ENCODE data around the gene NFIX.

Gene NFIX

DNA sequence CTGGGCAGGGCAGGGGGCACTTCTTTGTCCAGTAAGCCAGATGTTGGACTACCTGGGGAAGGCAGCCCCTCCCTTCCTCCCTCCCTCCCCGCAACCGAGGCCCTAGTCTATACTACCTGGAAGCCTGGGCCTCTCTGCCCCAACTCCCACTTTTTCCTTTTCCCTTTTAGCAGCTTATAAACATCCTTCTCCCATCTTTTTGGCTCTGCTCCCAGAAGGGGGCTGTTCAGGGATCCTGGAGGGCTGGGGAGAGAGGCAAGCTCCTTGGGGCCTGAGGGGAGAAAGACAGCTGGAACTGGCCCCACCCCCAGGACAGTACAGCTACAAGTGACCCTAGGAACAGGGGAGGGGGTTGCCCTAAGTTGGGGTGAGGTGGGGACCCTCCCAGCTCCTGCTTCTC is 62.5 kb downstream of the NFIX start:
- no peak for DNase-seq (ENCODE audit: low spot score)

DNA sequence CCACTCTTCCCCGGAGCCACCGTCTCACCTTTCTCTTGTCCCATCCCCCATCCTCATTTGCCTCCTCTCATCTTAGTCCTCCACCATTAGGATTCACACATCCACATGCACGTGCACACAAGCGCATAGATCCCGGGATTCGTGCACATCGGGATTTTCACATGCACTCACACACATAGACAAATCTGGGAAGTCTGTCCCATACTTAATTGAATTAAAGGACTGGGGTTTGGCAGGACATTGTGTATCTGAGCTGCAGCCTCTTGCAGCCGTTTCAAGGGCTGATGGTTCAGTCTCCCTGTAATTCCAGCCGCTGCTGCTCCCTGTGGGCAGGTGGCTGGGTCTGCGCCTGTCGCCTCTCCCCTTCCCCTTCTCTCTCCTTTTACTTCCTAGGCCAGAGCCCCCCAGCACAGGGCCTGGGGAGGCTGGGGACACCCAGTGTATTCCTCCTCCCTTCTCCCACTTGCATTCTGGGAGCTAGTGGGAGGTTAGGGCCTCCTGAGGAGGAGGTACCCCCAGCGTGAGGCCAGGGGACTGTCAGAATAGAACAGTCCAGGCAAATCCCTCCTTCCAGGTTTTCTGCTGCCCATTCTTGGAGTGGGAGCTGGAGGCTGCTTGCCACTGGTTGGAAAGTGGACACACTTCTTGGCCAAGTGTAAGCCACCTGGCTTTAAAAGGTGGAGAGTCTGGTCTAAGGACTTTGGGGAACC is 63.8 kb downstream of the NFIX start:
- no peak for DNase-seq (ENCODE audit: low spot score)

DNA sequence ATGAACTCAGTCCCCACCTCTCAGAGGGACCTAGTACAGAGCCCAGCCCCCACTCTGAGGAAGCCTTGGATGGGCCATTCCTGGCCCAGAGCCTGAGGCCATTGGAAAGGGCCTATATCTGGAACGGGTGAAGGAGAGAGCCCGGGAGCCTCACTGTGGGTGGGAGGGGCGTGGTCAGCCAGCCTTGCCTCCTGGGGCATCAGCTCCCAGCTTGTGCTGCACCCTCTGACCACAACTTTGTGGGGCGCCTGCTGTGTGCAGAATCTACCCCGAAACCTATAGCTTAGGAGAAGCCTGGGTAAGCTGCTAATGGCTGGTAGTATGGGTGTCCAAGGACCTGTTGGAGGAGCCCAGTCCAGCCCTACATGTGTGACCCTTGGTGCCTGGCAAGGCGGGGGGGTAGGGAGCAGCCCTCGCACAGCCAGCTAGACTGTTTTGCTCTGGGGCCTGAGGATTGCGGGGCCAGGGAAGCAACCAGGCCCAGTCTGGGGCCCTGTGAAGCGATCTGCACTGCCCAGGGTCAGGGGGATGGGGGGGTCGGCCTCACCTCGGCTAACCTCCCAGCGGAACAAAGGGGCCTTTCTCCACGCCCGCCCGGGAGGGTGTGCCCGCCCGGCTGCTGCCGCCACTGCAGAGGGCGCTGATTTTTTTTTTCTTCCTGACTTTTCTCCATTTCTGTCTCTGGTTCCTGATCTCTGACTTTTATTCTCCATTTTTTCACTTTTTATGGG is 65.1 kb downstream of the NFIX start:
- DNase-seq (ENCODE audit: low spot score) = peak; percentile 84

DNA sequence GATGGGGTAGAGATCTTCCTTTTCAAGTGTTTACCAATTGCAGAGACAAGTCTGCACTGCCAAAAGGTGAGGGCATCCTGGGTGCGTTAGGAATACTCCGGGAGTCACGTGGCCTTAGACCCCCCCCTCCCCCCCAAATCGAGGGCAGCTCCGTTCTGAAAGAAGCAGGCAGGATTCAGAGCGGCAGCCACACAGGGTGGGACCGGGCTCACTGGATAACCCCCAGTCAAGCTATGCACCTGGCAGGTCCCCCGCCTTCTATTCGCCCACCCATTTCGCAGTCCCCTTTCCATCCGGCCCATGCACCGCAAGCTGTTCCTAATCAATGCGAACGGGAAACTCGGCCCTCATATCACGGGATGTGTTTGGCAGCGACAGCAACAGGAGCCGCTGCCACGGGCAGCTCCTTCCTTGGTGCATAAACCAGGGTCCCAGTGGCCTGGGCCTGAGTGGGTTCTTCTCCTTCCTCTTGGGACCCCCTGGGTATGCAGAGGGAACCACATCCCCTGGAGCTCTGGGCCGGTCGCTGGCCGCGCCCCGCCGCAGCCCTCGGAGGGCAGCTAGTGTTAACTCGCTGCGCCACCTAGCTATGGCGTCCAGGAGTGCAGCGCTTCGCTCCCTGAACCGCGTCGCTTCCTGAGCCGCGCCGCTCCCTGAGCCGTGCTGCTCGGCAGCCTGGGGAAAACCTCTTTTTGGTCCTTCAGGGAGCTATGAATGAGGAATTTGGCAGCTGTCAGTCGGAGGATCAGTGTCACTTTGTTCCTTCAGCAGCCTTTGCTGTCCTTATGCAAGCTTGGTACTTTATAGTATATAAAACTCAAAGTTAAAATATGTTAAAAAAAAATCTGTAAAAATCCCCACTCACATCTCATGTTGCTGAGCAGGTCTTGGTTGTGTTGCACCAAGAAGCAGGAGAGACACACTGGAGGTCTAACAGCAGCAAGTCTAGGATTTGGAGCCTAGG is 66.0 kb downstream of the NFIX start:
- DNase-seq (ENCODE audit: low spot score) = peak; percentile 72

DNA sequence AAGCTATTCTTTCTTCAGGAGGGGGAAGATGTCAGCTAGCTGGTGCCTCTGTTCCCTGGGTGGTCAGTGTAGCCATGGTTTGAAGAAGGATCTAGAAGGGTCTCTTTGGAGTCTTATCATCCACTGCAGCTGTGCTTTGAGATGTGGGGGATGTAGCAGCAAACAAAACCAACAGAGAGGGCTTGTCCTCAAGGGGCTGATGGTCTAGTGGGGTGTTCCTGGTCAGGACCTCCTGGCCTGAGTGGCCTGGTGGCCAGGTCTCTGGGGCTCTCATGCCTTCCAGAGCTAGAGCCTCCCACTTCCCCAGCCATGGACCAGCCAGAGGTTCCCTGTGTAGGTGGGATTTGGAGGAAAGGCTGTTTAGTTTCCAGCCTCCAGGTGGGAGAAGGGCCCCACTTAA is 67.0 kb downstream of the NFIX start:
- DNase-seq (ENCODE audit: low spot score) = no peak

DNA sequence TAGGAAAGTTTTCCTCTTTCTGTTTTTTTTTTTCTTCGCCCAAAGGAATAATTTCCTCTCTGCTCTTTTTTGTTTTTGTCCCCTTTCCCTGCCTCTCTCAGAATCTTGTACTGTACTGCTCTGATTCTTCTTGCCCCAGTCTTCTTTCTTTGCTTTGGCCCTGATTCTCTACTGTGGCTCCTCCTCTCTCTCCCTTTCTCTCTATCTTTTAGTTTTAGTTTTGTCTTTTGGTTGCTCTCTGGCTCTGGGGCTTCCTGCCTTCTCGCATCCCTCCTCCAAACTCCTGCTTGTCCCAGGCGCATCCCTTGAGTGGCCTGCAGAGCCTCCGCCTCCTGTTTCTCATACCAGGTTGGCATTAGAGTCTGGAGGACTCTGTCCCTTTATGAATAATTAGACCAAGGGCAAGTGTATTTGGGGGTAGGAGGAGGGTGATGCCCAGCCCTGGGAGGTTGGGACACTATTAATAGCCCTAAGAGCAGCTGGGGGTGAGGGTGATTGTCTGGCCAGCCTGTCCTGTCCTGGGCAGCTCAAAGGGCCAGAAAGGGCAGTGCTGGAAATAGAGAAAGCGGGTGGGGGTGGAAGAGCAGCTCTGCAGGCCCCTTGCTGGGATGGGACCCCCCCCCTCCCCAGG is 68.3 kb downstream of the NFIX start:
- DNase-seq (ENCODE audit: low spot score) = no peak

DNA sequence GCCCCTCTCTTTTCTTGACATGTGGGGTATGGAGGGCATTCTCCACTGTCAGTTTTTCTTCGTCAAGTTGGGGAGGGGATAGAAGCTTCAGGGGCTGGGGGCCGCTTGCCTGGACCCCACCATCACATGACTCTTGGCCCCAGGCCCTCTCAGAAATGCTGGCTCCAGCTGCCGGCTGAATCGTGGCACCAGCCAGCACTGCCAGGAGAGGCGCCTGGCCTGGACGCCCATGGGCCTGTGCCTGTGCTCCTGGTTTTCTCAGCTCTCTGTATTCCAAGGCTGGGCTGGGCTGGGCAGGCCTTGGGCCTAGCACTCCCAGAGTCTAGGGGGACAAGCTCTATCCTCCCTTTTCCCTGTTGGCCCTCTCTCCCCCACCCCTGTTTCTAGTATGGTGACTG is 68.8 kb downstream of the NFIX start:
- no peak for DNase-seq (ENCODE audit: low spot score)

DNA sequence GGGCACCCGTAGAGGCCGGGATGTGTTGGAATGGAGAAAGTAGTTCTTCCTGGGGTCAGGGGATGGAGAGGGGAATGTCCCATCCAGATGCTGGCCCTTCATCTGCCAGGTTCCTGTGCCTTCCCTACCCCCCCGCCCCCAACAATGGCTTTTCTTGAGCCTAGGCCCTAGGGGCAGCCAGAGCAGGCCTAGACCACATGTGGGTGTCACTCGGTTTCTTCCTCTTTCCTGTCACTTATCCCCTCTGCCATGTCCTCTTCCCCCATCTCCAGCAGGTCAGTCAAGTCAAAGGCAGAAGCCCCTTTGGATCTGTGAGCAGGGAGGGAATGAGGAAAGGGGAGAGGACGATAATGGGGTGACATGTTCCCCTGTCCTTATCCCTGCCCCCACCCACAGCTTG is 71.0 kb downstream of the NFIX start:
- DNase-seq (ENCODE audit: low spot score) = no peak

DNA sequence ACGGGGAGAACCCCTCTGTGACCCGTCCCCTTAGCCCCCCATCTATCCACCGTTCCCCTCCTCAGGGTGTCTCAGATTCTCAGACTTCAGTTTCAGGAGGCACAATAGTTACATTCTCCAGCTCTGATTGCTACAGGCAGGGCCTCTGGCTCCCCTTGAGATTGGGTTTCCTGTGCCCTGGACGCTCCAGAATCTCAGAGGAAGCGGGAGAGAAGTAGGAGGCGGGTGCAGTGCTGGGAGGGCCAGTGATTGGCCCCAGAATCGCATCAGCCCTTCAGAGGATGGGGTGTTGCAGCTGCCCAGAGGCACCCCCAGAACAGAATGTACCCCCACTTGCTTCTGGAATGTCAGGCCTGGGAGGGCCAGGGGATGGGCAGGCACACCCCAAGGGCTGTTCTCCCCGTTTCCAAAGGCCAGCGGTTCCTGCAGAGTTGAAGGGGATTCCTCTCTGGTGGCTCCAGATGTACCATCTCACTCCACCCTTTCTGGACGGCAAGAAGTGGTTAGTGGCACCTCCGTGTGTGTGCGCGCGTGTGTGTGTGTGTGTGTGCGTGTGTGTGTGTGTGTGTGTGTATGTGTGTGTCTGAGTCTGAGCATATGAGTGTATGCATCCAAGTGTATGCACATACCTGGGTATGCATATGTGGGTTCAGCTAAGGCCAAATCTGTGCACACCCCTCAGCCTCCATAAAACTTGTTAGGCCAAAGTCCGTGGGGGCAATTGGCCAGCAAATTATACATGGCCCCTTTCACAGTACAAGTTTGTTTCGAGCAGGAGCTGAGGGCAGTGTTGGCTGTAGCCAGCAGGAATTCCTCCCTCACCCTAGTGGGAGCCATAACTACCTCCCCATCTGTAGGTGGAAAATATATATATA is 71.9 kb downstream of the NFIX start:
- no peak for DNase-seq (ENCODE audit: low spot score)

DNA sequence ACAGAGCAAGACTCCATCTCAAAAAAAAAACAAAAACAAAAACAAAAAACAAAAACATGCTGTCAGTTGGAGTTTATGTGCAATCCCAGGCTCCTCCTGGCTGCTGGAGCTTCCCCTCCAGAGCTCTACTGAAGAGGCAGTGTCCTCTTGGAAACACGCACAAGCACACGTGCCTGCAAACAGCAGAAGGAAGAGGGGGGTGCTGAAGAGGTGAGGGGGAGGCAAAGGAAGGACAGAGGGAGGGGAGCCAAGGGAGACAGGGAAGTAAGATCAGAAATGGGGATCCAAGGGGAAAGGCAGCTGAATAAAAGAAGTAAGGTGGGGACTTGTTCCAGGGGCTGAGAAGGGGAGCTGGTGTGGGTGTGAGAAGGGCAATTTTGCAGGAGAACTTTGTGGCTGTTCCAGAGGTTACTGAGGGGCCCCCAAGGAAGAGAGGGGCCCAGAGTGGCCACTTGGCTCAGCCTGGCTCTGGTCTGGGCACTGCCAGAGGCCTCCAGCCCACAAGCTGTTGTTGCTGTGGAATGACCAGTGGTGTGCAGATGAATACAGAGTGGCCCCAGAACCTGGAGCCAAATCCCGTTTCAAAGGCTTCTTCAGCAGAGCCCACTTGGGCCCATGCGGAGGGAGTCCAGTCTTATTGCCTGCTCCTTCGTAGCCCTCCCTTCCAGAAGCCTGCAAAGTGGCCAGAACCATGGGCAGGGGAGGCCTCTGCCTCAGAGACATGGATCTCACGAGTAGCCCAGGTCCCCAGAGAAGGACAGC is 73.0 kb downstream of the NFIX start:
- DNase-seq (ENCODE audit: low spot score) = no peak

DNA sequence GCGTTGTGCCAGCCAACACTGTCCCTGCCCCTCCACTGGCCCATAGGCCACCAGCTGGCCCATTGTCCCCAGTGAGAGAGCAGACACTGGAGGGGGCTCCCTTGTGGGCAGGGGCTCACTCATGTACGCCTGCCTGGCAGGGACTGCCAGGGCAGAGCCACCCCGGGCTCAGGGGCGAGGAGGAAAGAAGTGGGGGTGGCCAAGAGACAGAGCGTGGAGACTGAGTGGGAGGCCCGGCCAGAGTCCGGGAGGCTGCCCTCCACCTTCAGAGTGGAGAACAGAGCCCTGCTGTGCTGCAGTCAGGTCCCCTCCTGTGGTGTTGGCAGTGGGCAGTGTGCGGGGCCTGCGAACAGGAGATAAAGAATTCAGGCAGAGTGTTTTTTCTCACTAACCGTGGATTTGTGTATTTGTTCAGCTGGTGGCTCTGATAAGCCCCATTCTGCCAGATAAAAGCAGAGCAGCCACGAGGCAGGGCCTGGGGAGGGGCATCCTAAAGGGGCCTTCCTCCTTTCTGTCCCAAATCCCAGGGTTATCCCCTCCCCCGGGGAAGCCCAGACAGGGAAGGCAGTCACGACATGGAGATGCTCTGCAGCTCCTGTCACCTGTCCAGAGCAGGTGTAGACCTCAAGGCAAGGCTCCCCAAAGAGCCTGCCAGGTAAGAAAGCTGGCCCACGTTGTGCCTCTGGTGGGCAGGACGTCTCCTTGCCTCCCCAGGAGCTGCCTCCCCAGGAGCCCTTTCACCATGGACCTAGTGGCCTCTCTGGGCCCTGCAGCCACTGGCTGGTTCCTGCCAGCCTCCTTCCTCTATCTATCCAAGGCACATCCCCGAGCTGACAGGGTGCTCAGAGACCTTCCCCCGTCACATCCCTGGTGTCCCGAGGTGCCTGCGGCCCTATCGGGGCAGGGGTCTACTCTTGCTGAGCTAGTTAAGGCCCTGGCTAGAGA is 74.4 kb downstream of the NFIX start:
- no peak for DNase-seq (ENCODE audit: low spot score)

DNA sequence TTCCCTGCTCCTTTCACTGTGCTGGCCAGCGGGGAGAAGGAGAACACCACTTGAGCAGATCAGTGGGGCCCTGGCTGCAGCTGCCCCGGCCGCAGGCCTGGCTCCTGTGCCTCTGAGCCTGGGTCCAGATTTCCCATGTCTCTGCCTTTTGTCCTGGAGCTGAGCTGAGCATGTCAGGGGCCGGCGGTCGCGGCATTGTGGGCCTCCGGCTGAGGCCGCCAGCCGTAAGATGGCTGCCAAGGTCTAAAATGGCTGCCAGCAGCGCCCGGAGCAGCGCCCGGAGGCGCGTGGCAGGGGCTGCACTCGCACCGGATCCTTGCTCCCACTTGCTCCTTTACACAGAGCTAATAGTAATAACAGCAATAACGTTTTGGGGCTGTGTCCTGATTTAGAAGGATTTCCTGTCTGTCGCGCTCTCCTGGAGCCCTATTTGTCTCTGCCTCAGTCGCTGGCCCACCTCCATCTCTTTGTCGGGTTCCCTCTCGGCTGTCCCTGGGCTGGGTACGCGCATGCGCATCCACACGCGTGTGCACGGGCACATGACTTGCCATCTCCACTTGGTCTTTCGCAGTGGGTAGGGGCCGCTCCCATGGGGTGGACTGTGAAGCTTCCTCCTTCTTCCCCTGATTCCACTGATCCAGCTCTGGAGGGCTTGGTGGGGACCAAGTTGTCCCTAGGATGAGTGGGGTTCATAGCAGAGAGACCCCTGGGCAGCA is 75.3 kb downstream of the NFIX start:
- DNase-seq (ENCODE audit: low spot score) = no peak

DNA sequence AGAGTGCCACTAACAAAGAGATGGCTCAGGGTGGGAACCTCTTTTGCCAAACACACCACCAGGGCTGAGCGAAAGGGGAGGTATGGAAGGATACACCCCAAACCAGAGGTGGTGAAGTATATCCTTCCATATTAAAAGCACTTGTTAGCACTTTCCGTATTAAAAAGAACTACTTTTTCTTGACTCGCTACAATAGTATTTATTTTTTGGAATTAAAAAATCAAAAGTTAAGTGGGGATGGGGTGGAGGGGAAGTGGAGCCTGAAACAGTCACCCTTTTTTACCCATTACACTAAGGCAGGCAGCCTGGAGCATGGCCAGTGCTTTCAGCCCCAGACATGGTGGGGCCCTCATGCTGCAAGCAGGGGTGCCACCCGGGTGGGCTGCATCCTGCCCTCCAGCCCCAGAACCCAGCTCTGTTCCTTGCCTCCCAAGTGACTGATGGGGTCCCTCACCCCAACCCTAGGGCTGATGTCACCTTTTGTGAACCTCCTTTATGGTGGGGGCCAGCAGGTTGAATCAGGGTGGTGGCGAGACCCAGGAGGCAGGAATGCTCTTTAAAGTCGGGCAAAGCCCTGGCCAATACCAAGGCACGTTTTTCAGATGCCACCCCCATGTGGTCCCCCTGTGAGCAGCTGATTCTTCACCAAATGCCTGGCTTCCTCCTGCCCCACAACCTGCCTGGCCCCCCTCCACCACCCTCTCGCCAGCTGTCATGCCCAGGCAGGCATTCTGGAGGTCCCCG is 76.3 kb downstream of the NFIX start:
- DNase-seq (ENCODE audit: low spot score) = no peak

DNA sequence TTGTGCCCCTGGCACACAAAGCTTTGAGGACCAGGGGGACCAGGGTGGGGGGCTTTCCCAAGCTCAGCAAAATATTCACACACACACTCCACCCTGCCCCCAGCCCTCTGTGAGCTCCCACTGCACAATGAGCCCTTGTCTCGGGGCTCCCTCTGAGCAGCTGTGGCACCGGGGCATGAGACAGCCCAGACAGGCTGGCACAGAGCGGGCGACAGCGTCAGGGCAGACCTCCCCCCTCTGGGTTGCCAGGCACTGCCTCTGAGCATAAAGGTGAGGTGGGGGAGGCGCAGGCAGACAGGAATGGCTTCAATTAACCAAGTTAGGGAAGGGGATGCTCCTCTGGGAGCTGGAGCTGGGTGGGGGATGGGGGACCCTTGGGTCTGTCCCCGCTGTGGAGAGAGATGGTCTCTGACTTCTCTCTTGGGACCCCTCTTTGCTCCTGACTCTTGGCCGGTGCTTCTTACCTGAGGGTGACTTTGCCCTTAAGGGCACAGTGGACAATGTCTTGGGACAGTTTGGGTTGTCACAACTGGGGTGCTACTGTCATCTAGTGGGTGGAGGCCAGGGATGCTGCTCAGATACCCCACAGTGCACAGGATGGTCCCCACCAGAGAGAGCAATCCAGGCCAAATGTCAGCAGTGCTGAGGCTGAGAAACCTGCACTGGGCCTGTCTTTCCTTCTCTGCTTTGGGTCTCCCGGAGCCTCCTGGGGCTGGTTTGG is 77.1 kb downstream of the NFIX start:
- no peak for DNase-seq (ENCODE audit: low spot score)

DNA sequence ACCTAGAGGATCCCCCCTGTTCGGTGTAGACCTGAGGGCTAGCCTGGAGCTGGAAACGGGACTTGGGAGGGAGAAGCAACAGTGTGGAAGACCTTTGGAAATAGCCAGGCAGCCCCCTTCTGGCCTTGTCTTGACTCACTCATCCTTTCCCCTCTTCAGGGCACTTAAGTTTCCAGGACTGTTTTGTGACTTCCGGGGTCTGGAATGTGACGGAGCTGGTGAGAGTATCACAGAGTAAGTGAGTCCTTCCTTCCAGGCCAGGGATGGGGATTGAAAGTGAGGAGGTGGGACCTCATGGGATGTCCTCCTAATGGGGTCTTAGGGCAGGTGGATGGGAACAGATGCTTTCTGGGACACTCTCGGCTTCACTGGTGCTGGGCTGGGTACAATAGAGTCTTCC is 78.0 kb downstream of the NFIX start:
- no peak for DNase-seq (ENCODE audit: low spot score)

DNA sequence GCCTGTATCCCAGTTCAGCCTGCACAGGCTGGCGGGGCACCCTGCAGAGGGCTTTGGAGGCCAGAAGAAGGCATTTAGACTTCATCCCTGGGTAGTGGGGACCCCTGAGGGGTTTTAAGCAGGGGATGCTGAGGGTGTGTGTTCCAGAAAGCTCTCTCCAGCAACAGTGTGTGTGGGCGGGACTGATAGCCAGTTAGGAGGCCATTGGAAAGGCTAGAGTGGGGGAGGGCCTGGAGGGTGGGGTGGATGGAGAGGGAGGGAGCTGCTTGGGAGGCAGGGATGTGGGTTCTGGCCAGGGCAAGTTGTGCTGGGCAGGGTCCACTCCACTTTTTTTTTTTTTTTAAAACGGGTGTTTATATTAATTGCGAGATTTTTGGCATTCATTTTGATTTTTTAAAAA is 79.1 kb downstream of the NFIX start:
- no peak for DNase-seq (ENCODE audit: low spot score)

DNA sequence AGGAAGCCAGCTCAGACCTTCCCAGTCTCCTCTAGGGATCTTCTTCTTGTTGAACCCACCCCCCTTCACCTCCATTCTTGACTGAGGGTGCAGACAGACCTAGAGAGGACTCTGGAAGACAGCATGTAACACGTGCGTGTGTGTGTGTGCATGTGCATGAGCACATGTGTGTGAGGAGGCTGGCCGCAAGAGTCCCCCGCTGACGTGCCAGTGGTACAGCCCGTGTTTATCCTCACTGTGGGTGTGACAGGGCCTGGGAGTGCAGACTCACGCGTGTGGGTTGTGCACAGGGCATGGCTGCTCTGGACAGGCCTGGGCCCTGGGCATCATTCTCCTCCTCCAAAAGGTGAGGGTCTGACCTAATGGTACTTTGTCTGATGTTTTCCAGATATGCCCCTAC is 81.0 kb downstream of the NFIX start:
- DNase-seq (ENCODE audit: low spot score) = no peak

Measured in COLO829 (cell line).